ENCODE data around the gene A3GALT2.

- TF ChIP-seq GATA2 (IDR thresholded peaks at IDR 0.05; ENCODE audit: low read depth, low read length) (no peak), GATA3 (IDR thresholded peaks at IDR 0.05; ENCODE audit: low read depth, low read length) (no peak)
Observed at GRCh38 chr1:33320619-33321165, at the start of gene A3GALT2.
